ENCODE measurements around the gene ACTR3C. TPM values are rescaled to one million over a fixed set of nuclear protein-coding genes. Genes with fewer than 3 reads are reported as not detected.
"Not testable (repeated sequence)": the region's sequence is repeated elsewhere in the genome, so short reads cannot be mapped to it uniquely, and the experiment has no call there.

The ACTR3C gene
- total RNA-seq, 2 donors from 2014 or later: 0.92 TPM; not detected in 1

- not testable (repeated sequence) for H3K4me3 Mint-ChIP-seq; H3K27me3 ChIP-seq (ENCODE audit: control insufficient read depth, insufficient read depth, low read length, poor library complexity, severe bottlenecking); DNase-seq; H3K36me3 Mint-ChIP-seq (ENCODE audit: low read depth); H3K9ac ChIP-seq (ENCODE audit: extremely low read depth, low read length, poor library complexity, severe bottlenecking); H3K9me3 ChIP-seq (ENCODE audit: control insufficient read depth, low read length); H3K4me1 ChIP-seq (ENCODE audit: control insufficient read depth, insufficient read depth, low read length); H3K27ac Mint-ChIP-seq; H3K27ac ChIP-seq (ENCODE audit: low read depth, low read length); H3K4me3 ChIP-seq (ENCODE audit: low read length); H3K36me3 ChIP-seq (ENCODE audit: control insufficient read depth, insufficient read depth, low read length); H3K4me1 Mint-ChIP-seq
- peaks cover 19% of the 10 kb centered on the region for H3K9me3 Mint-ChIP-seq
- 84 to 100% methylated on average over 1 to 6 of the region's 8 CpGs for WGBS, 2 experiments (ENCODE audit: insufficient coverage in 1 of 2, insufficient read length in 1 of 2)
- H3K27me3 Mint-ChIP-seq (ENCODE audit: insufficient read depth): peaks cover 15% of the 10 kb centered on the region
Observed at GRCh38 chr7:150304499-150305258, 18.7 kb downstream of the ACTR3C start.

DNA sequence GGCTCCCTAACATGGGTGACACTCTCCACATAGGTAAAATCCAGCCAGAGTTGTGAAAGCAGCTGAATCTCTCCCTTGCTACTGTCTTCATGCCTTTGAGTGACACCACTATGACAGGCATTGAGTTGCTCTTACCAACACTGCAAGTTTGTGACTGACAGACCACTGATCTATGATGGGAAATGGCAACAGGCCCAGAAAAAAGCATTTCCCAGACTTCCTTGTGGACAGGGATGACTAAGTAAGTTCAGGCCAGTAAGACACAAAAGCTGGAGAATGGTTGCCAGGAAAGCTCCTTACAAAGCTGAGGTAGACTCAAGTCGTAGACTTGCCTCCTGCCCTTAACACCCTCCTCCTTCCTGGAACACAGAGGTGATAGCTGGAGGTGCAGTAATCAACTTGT is 20.4 kb downstream of the ACTR3C start:
- not testable (repeated sequence) for H3K4me3 Mint-ChIP-seq; H3K4me1 Mint-ChIP-seq; H3K9me3 Mint-ChIP-seq; H3K27me3 ChIP-seq (ENCODE audit: control insufficient read depth, insufficient read depth, low read length, poor library complexity, severe bottlenecking); H3K27me3 Mint-ChIP-seq (ENCODE audit: insufficient read depth); H3K36me3 ChIP-seq (ENCODE audit: control insufficient read depth, insufficient read depth, low read length); DNase-seq; H3K36me3 Mint-ChIP-seq (ENCODE audit: low read depth); H3K4me1 ChIP-seq (ENCODE audit: control insufficient read depth, insufficient read depth, low read length); H3K27ac Mint-ChIP-seq; H3K4me3 ChIP-seq (ENCODE audit: low read length); H3K9me3 ChIP-seq (ENCODE audit: control insufficient read depth, low read length); H3K9ac ChIP-seq (ENCODE audit: extremely low read depth, low read length, poor library complexity, severe bottlenecking); H3K27ac ChIP-seq (ENCODE audit: low read depth, low read length)
- 88% methylated on average over 1 of the region's 1 CpG; no CpG with 5 or more reads in 1 of the 2 experiments for WGBS, 2 experiments (ENCODE audit: insufficient coverage in 1 of 2, insufficient read length in 1 of 2)

DNA sequence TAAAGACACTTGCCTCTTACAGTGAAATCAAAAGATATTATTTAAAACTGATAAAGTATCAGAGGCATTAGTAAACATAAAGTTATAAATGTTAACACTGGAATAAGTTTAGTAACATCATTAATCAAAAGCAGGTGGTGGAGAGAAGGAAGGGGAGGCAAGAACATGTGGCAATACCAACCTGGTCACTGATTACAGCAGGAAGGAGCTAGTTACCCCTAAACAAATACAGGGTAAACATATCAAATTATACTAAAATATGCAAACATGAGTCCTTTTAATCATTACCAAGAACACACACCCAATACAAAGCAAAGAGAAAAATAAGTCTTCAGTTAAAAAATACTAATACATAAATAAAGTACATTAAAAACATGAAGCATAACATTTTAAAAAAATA is 25.4 kb downstream of the ACTR3C start:
- H3K4me1 ChIP-seq (ENCODE audit: control insufficient read depth, insufficient read depth, low read length); H3K4me3 Mint-ChIP-seq; H3K4me3 ChIP-seq (ENCODE audit: low read length); H3K4me1 Mint-ChIP-seq; H3K9ac ChIP-seq (ENCODE audit: extremely low read depth, low read length, poor library complexity, severe bottlenecking); H3K36me3 Mint-ChIP-seq (ENCODE audit: low read depth); H3K27ac Mint-ChIP-seq; DNase-seq; H3K27me3 ChIP-seq (ENCODE audit: control insufficient read depth, insufficient read depth, low read length, poor library complexity, severe bottlenecking); H3K27ac ChIP-seq (ENCODE audit: low read depth, low read length); H3K9me3 Mint-ChIP-seq; H3K36me3 ChIP-seq (ENCODE audit: control insufficient read depth, insufficient read depth, low read length); H3K9me3 ChIP-seq (ENCODE audit: control insufficient read depth, low read length); H3K27me3 Mint-ChIP-seq (ENCODE audit: insufficient read depth): not testable (repeated sequence)

DNA sequence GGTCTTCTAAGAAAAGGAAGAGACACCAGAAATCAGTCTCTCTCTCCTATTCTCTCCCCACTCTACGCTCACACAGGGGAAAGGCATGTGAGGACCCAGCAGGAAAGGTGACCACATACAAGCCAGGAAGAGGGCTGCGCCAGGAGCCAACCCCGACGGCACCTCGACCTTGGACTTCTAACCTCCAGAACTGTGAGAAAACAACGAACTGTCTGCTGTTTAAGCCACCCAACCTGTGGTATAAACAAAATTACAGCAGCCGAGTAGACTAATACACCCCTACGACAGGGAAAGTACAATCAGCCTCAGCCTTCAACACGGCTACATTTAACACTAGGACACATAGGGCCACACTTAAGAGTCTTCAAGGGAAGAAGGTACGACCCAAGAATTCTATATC is 26.5 kb downstream of the ACTR3C start:
- not testable (repeated sequence) for H3K4me3 Mint-ChIP-seq; H3K27ac ChIP-seq (ENCODE audit: low read depth, low read length); H3K27me3 ChIP-seq (ENCODE audit: control insufficient read depth, insufficient read depth, low read length, poor library complexity, severe bottlenecking); H3K9me3 Mint-ChIP-seq; H3K4me1 Mint-ChIP-seq; H3K4me3 ChIP-seq (ENCODE audit: low read length); H3K9me3 ChIP-seq (ENCODE audit: control insufficient read depth, low read length); H3K9ac ChIP-seq (ENCODE audit: extremely low read depth, low read length, poor library complexity, severe bottlenecking); H3K27me3 Mint-ChIP-seq (ENCODE audit: insufficient read depth); H3K27ac Mint-ChIP-seq; H3K36me3 Mint-ChIP-seq (ENCODE audit: low read depth); H3K36me3 ChIP-seq (ENCODE audit: control insufficient read depth, insufficient read depth, low read length); H3K4me1 ChIP-seq (ENCODE audit: control insufficient read depth, insufficient read depth, low read length); DNase-seq
- WGBS, 2 experiments (ENCODE audit: insufficient coverage in 1 of 2, insufficient read length in 1 of 2): 94% methylated on average over 9 of the region's 10 CpGs; no CpG with 5 or more reads in 1 of the 2 experiments

- not testable (repeated sequence) for H3K27me3 Mint-ChIP-seq (ENCODE audit: insufficient read depth); H3K36me3 ChIP-seq (ENCODE audit: control insufficient read depth, insufficient read depth, low read length); H3K4me3 Mint-ChIP-seq; H3K36me3 Mint-ChIP-seq (ENCODE audit: low read depth); H3K27ac ChIP-seq (ENCODE audit: low read depth, low read length); H3K27ac Mint-ChIP-seq; H3K4me1 Mint-ChIP-seq; H3K27me3 ChIP-seq (ENCODE audit: control insufficient read depth, insufficient read depth, low read length, poor library complexity, severe bottlenecking); H3K9me3 ChIP-seq (ENCODE audit: control insufficient read depth, low read length); H3K4me3 ChIP-seq (ENCODE audit: low read length); DNase-seq; H3K4me1 ChIP-seq (ENCODE audit: control insufficient read depth, insufficient read depth, low read length); H3K9me3 Mint-ChIP-seq; H3K9ac ChIP-seq (ENCODE audit: extremely low read depth, low read length, poor library complexity, severe bottlenecking)
- WGBS, 2 experiments (ENCODE audit: insufficient coverage in 1 of 2, insufficient read length in 1 of 2): 80% methylated on average over 1 of the region's 8 CpGs; no CpG with 5 or more reads in 1 of the 2 experiments
Observed at GRCh38 chr7:150295614-150296013, 27.7 kb downstream of the ACTR3C start.

GRCh38 chr7:150295027-150295426 is 28.3 kb downstream of the ACTR3C start:
- not testable (repeated sequence) for H3K4me3 ChIP-seq (ENCODE audit: low read length); H3K9me3 Mint-ChIP-seq; DNase-seq; H3K27me3 ChIP-seq (ENCODE audit: control insufficient read depth, insufficient read depth, low read length, poor library complexity, severe bottlenecking); H3K9ac ChIP-seq (ENCODE audit: extremely low read depth, low read length, poor library complexity, severe bottlenecking); H3K4me1 ChIP-seq (ENCODE audit: control insufficient read depth, insufficient read depth, low read length); H3K27me3 Mint-ChIP-seq (ENCODE audit: insufficient read depth); H3K36me3 ChIP-seq (ENCODE audit: control insufficient read depth, insufficient read depth, low read length); H3K36me3 Mint-ChIP-seq (ENCODE audit: low read depth); H3K4me3 Mint-ChIP-seq; H3K9me3 ChIP-seq (ENCODE audit: control insufficient read depth, low read length); H3K27ac Mint-ChIP-seq; H3K4me1 Mint-ChIP-seq; H3K27ac ChIP-seq (ENCODE audit: low read depth, low read length)
- 80 to 94% methylated on average over 1 to 8 of the region's 8 CpGs for WGBS, 2 experiments (ENCODE audit: insufficient coverage in 1 of 2, insufficient read length in 1 of 2)

DNA sequence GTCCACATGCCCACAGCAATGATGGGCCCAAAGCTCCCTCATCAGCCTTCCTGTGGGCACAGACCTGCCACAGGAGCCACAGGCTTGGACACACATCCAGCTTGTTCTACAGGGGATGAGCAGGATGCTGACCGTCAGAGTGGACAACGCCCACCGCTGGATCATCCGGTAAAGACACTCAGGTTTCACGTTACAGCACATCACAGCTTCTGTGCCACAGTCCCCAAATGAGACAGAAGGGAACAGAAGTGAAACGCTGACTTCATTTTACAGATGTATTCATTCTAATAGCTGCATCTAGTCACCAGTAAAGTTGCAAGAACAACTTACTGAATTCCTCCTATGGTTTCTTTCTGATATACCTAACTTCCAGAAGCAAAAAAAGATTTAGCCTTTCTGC is 33.0 kb downstream of the ACTR3C start:
- H3K4me3 Mint-ChIP-seq; H3K36me3 ChIP-seq (ENCODE audit: control insufficient read depth, insufficient read depth, low read length); H3K4me3 ChIP-seq (ENCODE audit: low read length); H3K4me1 ChIP-seq (ENCODE audit: control insufficient read depth, insufficient read depth, low read length); H3K9me3 ChIP-seq (ENCODE audit: control insufficient read depth, low read length); H3K9me3 Mint-ChIP-seq; H3K9ac ChIP-seq (ENCODE audit: extremely low read depth, low read length, poor library complexity, severe bottlenecking); DNase-seq; H3K36me3 Mint-ChIP-seq (ENCODE audit: low read depth); H3K27me3 ChIP-seq (ENCODE audit: control insufficient read depth, insufficient read depth, low read length, poor library complexity, severe bottlenecking); H3K27me3 Mint-ChIP-seq (ENCODE audit: insufficient read depth); H3K27ac Mint-ChIP-seq; H3K4me1 Mint-ChIP-seq; H3K27ac ChIP-seq (ENCODE audit: low read depth, low read length): not testable (repeated sequence)
- WGBS, 2 experiments (ENCODE audit: insufficient coverage in 1 of 2, insufficient read length in 1 of 2): 78% methylated on average over 6 of the region's 6 CpGs; no CpG with 5 or more reads in 1 of the 2 experiments

Data from endodermal cell (in vitro differentiated cells).